Mesendoderm (in vitro differentiated cells): ENCODE data around the gene CTDSPL2.
"Not testable (repeated sequence)": the region's sequence is repeated elsewhere in the genome, so short reads cannot be mapped to it uniquely, and the experiment has no call there.

ENCODE experiments used
- DNase-seq: peaks from one replicate; pipeline ENCODE4 v3.0.0; 2013
- H2AK5ac ChIP-seq: 2 replicates; pipeline ENCODE4 v1.6.1; 2013; ENCODE audit warnings: low read length, inconsistent platforms
- H2BK120ac ChIP-seq: 2 replicates; pipeline ENCODE4 v1.6.1; 2013; ENCODE audit warnings: low read depth, mild to moderate bottlenecking, low read length, moderate library complexity, mixed read lengths
- H2BK15ac ChIP-seq: replicated peaks from 2 replicates; pipeline ENCODE4 v1.6.1; 2013; ENCODE audit warnings: low read depth, mild to moderate bottlenecking, moderate library complexity
- H2BK5ac ChIP-seq: 2 replicates; pipeline ENCODE4 v1.6.1; 2013; ENCODE audit warnings: low read length, inconsistent platforms
- H3K18ac ChIP-seq: 2 replicates; pipeline ENCODE4 v1.6.1; 2013; ENCODE audit warnings: mild to moderate bottlenecking, low read length, mixed read lengths
- H3K23ac ChIP-seq: one replicate; pipeline ENCODE4 v1.6.1; 2013; ENCODE audit warnings: low read length
- H3K27ac ChIP-seq: 2 replicates; pipeline ENCODE4 v1.5.1; 2013; ENCODE audit warnings: low read depth, mild to moderate bottlenecking, inconsistent platforms, low read length, moderate library complexity
- H3K27me3 ChIP-seq: 2 replicates; pipeline ENCODE4 v1.6.1; 2013; ENCODE audit warnings: low read length, control low read depth, mild to moderate bottlenecking, inconsistent platforms; ENCODE audit not compliant: insufficient read depth, poor library complexity
- H3K36me3 ChIP-seq: 2 replicates; pipeline ENCODE4 v1.6.1; 2013; ENCODE audit warnings: low read length, inconsistent platforms; ENCODE audit not compliant: control insufficient read depth, insufficient read depth
- H3K4ac ChIP-seq: one replicate; pipeline ENCODE4 v1.6.1; 2013; ENCODE audit warnings: low read depth, mild to moderate bottlenecking, low read length, moderate library complexity
- H3K4me1 ChIP-seq: 2 replicates; pipeline ENCODE4 v1.6.1; 2013; ENCODE audit warnings: low read depth, low read length, inconsistent platforms; ENCODE audit not compliant: control insufficient read depth
- H3K4me2 ChIP-seq: 2 replicates; pipeline ENCODE4 v1.6.1; 2013; ENCODE audit warnings: low read length
- H3K4me3 ChIP-seq: 2 replicates; pipeline ENCODE4 v1.5.1; 2013; ENCODE audit warnings: mild to moderate bottlenecking, low read length
- H3K56ac ChIP-seq: one replicate; pipeline ENCODE4 v1.6.1; 2013; ENCODE audit warnings: low read length
- H3K79me1 ChIP-seq: 2 replicates; pipeline ENCODE4 v1.6.1; 2013; ENCODE audit warnings: low read length, inconsistent platforms
- H3K79me2 ChIP-seq: 2 replicates; pipeline ENCODE4 v1.6.1; 2013; ENCODE audit warnings: mild to moderate bottlenecking, low read length; ENCODE audit not compliant: control insufficient read depth, insufficient read depth
- H3K9ac ChIP-seq: 2 replicates; pipeline ENCODE4 v1.6.1; 2013; ENCODE audit warnings: low read length, inconsistent platforms
- H4K5ac ChIP-seq: one replicate; pipeline ENCODE4 v1.6.1; 2013; ENCODE audit warnings: low read length
- H4K8ac ChIP-seq: one replicate; pipeline ENCODE4 v1.6.1; 2013; ENCODE audit warnings: low read depth, mild to moderate bottlenecking, control low read depth, low read length, moderate library complexity
- WGBS: extraction: QIAGEN DNeasy Blood & Tissue Kit; methylation state at CpG from one replicate; pipeline ENCODE4 v1.1.7; 2013; ENCODE audit warnings: low lambda C conversion rate, missing lambda C conversion rate; ENCODE audit not compliant: insufficient coverage; ENCODE audit errors: extremely low coverage; 5-methylcytosine and 5-hydroxymethylcytosine counted together

The CTDSPL2 gene

GRCh38 chr15:44544745-44545144, 117.3 kb downstream of the CTDSPL2 start:
- not testable (repeated sequence) for H3K4ac ChIP-seq, H2BK120ac ChIP-seq, H3K79me1 ChIP-seq, H2AK5ac ChIP-seq, H2BK15ac ChIP-seq, H3K4me3 ChIP-seq, DNase-seq, H3K27ac ChIP-seq, H3K9ac ChIP-seq, H3K36me3 ChIP-seq, H3K27me3 ChIP-seq, H3K4me2 ChIP-seq, H3K56ac ChIP-seq, H3K18ac ChIP-seq, H4K5ac ChIP-seq, H2BK5ac ChIP-seq, H4K8ac ChIP-seq, H3K4me1 ChIP-seq, H3K23ac ChIP-seq
- peaks cover 34% of the 10 kb centered on the region for H3K79me2 ChIP-seq
- WGBS = no CpG with 5 or more reads among the region's 5 CpGs

GRCh38 chr15:44545913-44546802, 118.7 kb downstream of the CTDSPL2 start:
- WGBS = no CpG with 5 or more reads among the region's 5 CpGs
- DNase-seq = peak; percentile 33

GRCh38 chr15:44549152-44549551, 121.7 kb downstream of the CTDSPL2 start:
- not testable (repeated sequence) for H3K4me1 ChIP-seq, DNase-seq, H3K4me2 ChIP-seq, H2BK120ac ChIP-seq, H3K79me1 ChIP-seq, H3K18ac ChIP-seq, H2BK5ac ChIP-seq, H3K23ac ChIP-seq, H3K27ac ChIP-seq, H3K36me3 ChIP-seq, H3K56ac ChIP-seq, H2BK15ac ChIP-seq, H3K9ac ChIP-seq, H3K4ac ChIP-seq, H4K5ac ChIP-seq, H4K8ac ChIP-seq, H3K4me3 ChIP-seq, H2AK5ac ChIP-seq, H3K27me3 ChIP-seq, H3K79me2 ChIP-seq
- WGBS = no CpG with 5 or more reads among the region's 9 CpGs

More at GRCh38 chr15:44545913-44546802, 118.7 kb downstream of the CTDSPL2 start:
- H2AK5ac ChIP-seq = no peak overlapping the region
- no peak overlapping the region for H2BK5ac ChIP-seq
- no peaks in the 10 kb centered on the region for H3K27me3 ChIP-seq
- H3K56ac ChIP-seq = no peak overlapping the region
- H3K18ac ChIP-seq = no peak overlapping the region
- H2BK15ac ChIP-seq = no peak overlapping the region
- no peak overlapping the region for H2BK120ac ChIP-seq
- no peak overlapping the region for H3K9ac ChIP-seq
- no peaks in the 10 kb centered on the region for H3K36me3 ChIP-seq
- H3K4ac ChIP-seq = no peak overlapping the region
- no peak overlapping the region for H4K8ac ChIP-seq
- peaks cover 6% of the 10 kb centered on the region for H3K79me1 ChIP-seq
- H3K4me2 ChIP-seq = no peak overlapping the region
- H3K4me1 ChIP-seq = no peaks in the 10 kb centered on the region
- no peak overlapping the region for H3K27ac ChIP-seq
- H3K79me2 ChIP-seq = peaks cover 25% of the 10 kb centered on the region
- no peak overlapping the region for H4K5ac ChIP-seq
- H3K23ac ChIP-seq = no peak overlapping the region
- H3K4me3 ChIP-seq = no peak overlapping the region

- no peak overlapping the region for H2BK15ac ChIP-seq
- no peaks in the 10 kb centered on the region for H3K27me3 ChIP-seq
- no peak overlapping the region for H4K8ac ChIP-seq
- H3K4me1 ChIP-seq = no peaks in the 10 kb centered on the region
- H3K9ac ChIP-seq = no peak overlapping the region
- H3K79me1 ChIP-seq = peaks cover 1% of the 10 kb centered on the region
- DNase-seq = no peak
- no peak overlapping the region for H3K23ac ChIP-seq
- no CpG with 5 or more reads among the region's 3 CpGs for WGBS
- no peak overlapping the region for H2BK5ac ChIP-seq
- H3K56ac ChIP-seq = no peak overlapping the region
- no peak overlapping the region for H3K4me3 ChIP-seq
- no peak overlapping the region for H3K4me2 ChIP-seq
- H2BK120ac ChIP-seq = no peak overlapping the region
- no peak overlapping the region for H3K18ac ChIP-seq
- peaks cover 4% of the 10 kb centered on the region for H3K36me3 ChIP-seq
- no peak overlapping the region for H3K4ac ChIP-seq
- H2AK5ac ChIP-seq = no peak overlapping the region
- no peak overlapping the region for H3K27ac ChIP-seq
- peaks cover 8% of the 10 kb centered on the region for H3K79me2 ChIP-seq
- H4K5ac ChIP-seq = no peak overlapping the region
Measured at GRCh38 chr15:44550256-44550655, 122.8 kb downstream of the CTDSPL2 start.

GRCh38 chr15:44550734-44551133, 123.3 kb downstream of the CTDSPL2 start:
- Histone ChIP-seq H3K4me2 (no peak overlapping the region), H3K4me1 (no peaks in the 10 kb centered on the region), H3K18ac (no peak overlapping the region), H4K8ac (no peak overlapping the region), H3K27ac (no peak overlapping the region), H3K23ac (no peak overlapping the region), H3K4me3 (no peak overlapping the region), H2AK5ac (no peak overlapping the region), H2BK120ac (no peak overlapping the region), H3K27me3 (no peaks in the 10 kb centered on the region), H3K9ac (no peak overlapping the region), H2BK15ac (no peak overlapping the region), H3K36me3 (peaks cover 5% of the 10 kb centered on the region), H2BK5ac (no peak overlapping the region), H3K56ac (no peak overlapping the region), H3K4ac (no peak overlapping the region), H3K79me2 (peaks cover 8% of the 10 kb centered on the region), H4K5ac (no peak overlapping the region), H3K79me1 (peaks cover 1% of the 10 kb centered on the region)
- no peak for DNase-seq
- no CpG with 5 or more reads among the region's 4 CpGs for WGBS
